Activated CD4-positive, alpha-beta T cell treated with anti-CD3 and anti-CD28 coated beads, Interleukin-2, amount 10 ng/mL, durations not matched to agents 7 days and 5 days (primary cell): Measurements from ENCODE around the gene HDAC5. TPM values are rescaled to one million over a fixed set of nuclear protein-coding genes. Genes with fewer than 3 reads are reported as not detected.
A peak's percentile ranks its signal among the peaks of the same experiment; 100 is the strongest.
"Not testable (repeated sequence)": the region's sequence is repeated elsewhere in the genome, so short reads cannot be mapped to it uniquely, and the experiment has no call there.

Experiments
- CTCF ChIA-PET: fragments of 350-600 bp; sonication (Branson Sonifier 250); formaldehyde crosslinking; loops from one replicate; lab custom pipeline; 2021; ENCODE audit warnings: antibody characterized with exemption; lab: Charles Lee
- POLR2A ChIA-PET: fragments of 350-600 bp; sonication (Branson Sonifier 250); formaldehyde crosslinking; loops from one replicate; lab custom pipeline; 2021; ENCODE audit warnings: antibody characterized with exemption; lab: Charles Lee
- DNase-seq: peaks from one replicate; pipeline ENCODE4 v3.0.0-alpha.2; 2020
- H3K27ac Mint-ChIP-seq: one replicate; pipeline ENCODE4 v1.8.0; 2021; ENCODE audit warnings: mild to moderate bottlenecking, moderate library complexity, mixed read lengths
- H3K27me3 Mint-ChIP-seq: one replicate; pipeline ENCODE4 v1.8.0; 2021; ENCODE audit warnings: mixed read lengths
- H3K36me3 Mint-ChIP-seq: one replicate; pipeline ENCODE4 v1.8.0; 2021; ENCODE audit warnings: low read depth, mixed read lengths
- H3K4me1 Mint-ChIP-seq: one replicate; pipeline ENCODE4 v1.8.0; 2021; ENCODE audit warnings: mixed read lengths
- H3K4me3 Mint-ChIP-seq: one replicate; pipeline ENCODE4 v1.8.0; 2021; ENCODE audit warnings: mild to moderate bottlenecking, moderate library complexity, mixed read lengths
- H3K9me3 Mint-ChIP-seq: one replicate; pipeline ENCODE4 v1.8.0; 2021; ENCODE audit warnings: mixed read lengths
- total RNA-seq, 2 experiments: library from RNA; stranded (reverse); gene quantifications; one replicate each; pipeline ENCODE4 v1.2.3, GENCODE V29; 2021

The HDAC5 gene
- total RNA-seq, 2 experiments from 2014 or later, result 27.0 to 32.3 TPM

- Mint-ChIP-seq H3K4me3 (no peak overlapping the region), H3K27ac (no peak overlapping the region), H3K36me3 (no peaks in the 10 kb centered on the region), H3K4me1 (peaks cover 5% of the 10 kb centered on the region), H3K9me3 (no peaks in the 10 kb centered on the region), H3K27me3 (no peaks in the 10 kb centered on the region)
- ChIA-PET POLR2A (no interaction called here), CTCF (interaction anchor here (1.3 kb wide), 1 partner anchor 11 kb away, joined by 4 read pairs; no protein-coding TSS in a partner anchor)
- no peak for DNase-seq
Observed at GRCh38 chr17:44128383-44128782, 4.9 kb upstream of the HDAC5 start.

- Mint-ChIP-seq H3K4me1 (peaks cover 22% of the 10 kb centered on the region), H3K27me3 (peaks cover 3% of the 10 kb centered on the region), H3K9me3 (no peaks in the 10 kb centered on the region), H3K4me3 (peak overlapping the region; percentile 94), H3K27ac (peak overlapping the region; percentile 98), H3K36me3 (no peaks in the 10 kb centered on the region)
- CTCF ChIA-PET, result interaction anchor here (0.5 to 3.7 kb wide), 9 partner anchors 8 to 203 kb away, joined by 3 to 14 read pairs (median 5); no protein-coding TSS in a partner anchor
- DNase-seq, result no peak
- POLR2A ChIA-PET, result interaction anchor here (0.7 to 0.9 kb wide), 2 partner anchors 62 to 257 kb away, joined by 4 to 5 read pairs; no protein-coding TSS in a partner anchor
Observed at GRCh38 chr17:44124118-44124438, 637 bp upstream of the HDAC5 start.

GRCh38 chr17:44122816-44123355, 555 bp downstream of the HDAC5 start:
- Mint-ChIP-seq H3K27me3 (peaks cover 3% of the 10 kb centered on the region), H3K9me3 (no peaks in the 10 kb centered on the region), H3K27ac (peak overlapping the region; percentile 89), H3K36me3 (no peaks in the 10 kb centered on the region), H3K4me1 (peaks cover 24% of the 10 kb centered on the region), H3K4me3 (peak overlapping the region; percentile 79)
- ChIA-PET POLR2A (interaction anchor here (0.9 kb wide), 1 partner anchor 63 kb away, joined by 5 read pairs; no protein-coding TSS in a partner anchor), CTCF (interaction anchor here (0.6 to 3.7 kb wide), 16 partner anchors 9 to 613 kb away, joined by 3 to 14 read pairs (median 4); no protein-coding TSS in a partner anchor)
- DNase-seq, result peak; percentile 40

- Mint-ChIP-seq H3K4me3 (peak overlapping the region; percentile 79), H3K4me1 (peaks cover 24% of the 10 kb centered on the region), H3K27me3 (peaks cover 3% of the 10 kb centered on the region)
Observed at GRCh38 chr17:44121997-44122815, 1.2 kb downstream of the HDAC5 start.

GRCh38 chr17:44120851-44121605, 2.4 kb downstream of the HDAC5 start:
- no peak for DNase-seq
- Mint-ChIP-seq H3K36me3 (no peaks in the 10 kb centered on the region), H3K27me3 (peaks cover 3% of the 10 kb centered on the region), H3K4me3 (no peak overlapping the region), H3K27ac (peak overlapping the region; percentile 5), H3K9me3 (no peaks in the 10 kb centered on the region), H3K4me1 (peaks cover 24% of the 10 kb centered on the region)
- ChIA-PET CTCF (interaction anchor here (0.7 to 3.7 kb wide), 4 partner anchors 9 to 366 kb away, joined by 3 to 14 read pairs (median 6); no protein-coding TSS in a partner anchor), POLR2A (no interaction called here)

More at GRCh38 chr17:44121997-44122815, 1.2 kb downstream of the HDAC5 start:
- peak overlapping the region; percentile 89 for H3K27ac Mint-ChIP-seq
- ChIA-PET CTCF (interaction anchor here (0.6 to 3.7 kb wide), 10 partner anchors 10 to 614 kb away, joined by 3 to 14 read pairs (median 4); no protein-coding TSS in a partner anchor), POLR2A (no interaction called here)
- H3K9me3 Mint-ChIP-seq, result no peaks in the 10 kb centered on the region
- no peak for DNase-seq
- H3K36me3 Mint-ChIP-seq, result no peaks in the 10 kb centered on the region

- POLR2A ChIA-PET, H3K36me3 Mint-ChIP-seq, H3K9me3 Mint-ChIP-seq, DNase-seq, H3K4me3 Mint-ChIP-seq, H3K27me3 Mint-ChIP-seq, H3K27ac Mint-ChIP-seq: not testable (repeated sequence)
- CTCF ChIA-PET, result interaction anchor here (0.7 to 2.5 kb wide), 4 partner anchors 9 to 365 kb away, joined by 3 to 7 read pairs (median 4); no protein-coding TSS in a partner anchor
- peaks cover 24% of the 10 kb centered on the region for H3K4me1 Mint-ChIP-seq
Observed at GRCh38 chr17:44120281-44120680, 3.2 kb downstream of the HDAC5 start.

- Mint-ChIP-seq H3K27me3 (peaks cover 3% of the 10 kb centered on the region), H3K4me3 (no peak overlapping the region), H3K9me3 (no peaks in the 10 kb centered on the region), H3K27ac (no peak overlapping the region), H3K36me3 (no peaks in the 10 kb centered on the region), H3K4me1 (peaks cover 24% of the 10 kb centered on the region)
- ChIA-PET CTCF (interaction anchor here (0.8 to 1.0 kb wide), 2 partner anchors 8 to 86 kb away, joined by 3 read pairs; no protein-coding TSS in a partner anchor), POLR2A (no interaction called here)
- DNase-seq, result no peak
Observed at GRCh38 chr17:44119798-44120197, 3.6 kb downstream of the HDAC5 start.

- peaks cover 3% of the 10 kb centered on the region for H3K27me3 Mint-ChIP-seq
- H3K9me3 Mint-ChIP-seq, result no peaks in the 10 kb centered on the region
- no peak overlapping the region for H3K27ac Mint-ChIP-seq
- H3K36me3 Mint-ChIP-seq, result no peaks in the 10 kb centered on the region
- H3K4me1 Mint-ChIP-seq, result peaks cover 21% of the 10 kb centered on the region
- ChIA-PET CTCF (no interaction called here), POLR2A (no interaction called here)
- DNase-seq, result no peak
- no peak overlapping the region for H3K4me3 Mint-ChIP-seq
Observed at GRCh38 chr17:44119062-44119461, 4.4 kb downstream of the HDAC5 start.

GRCh38 chr17:44118427-44119050, 4.9 kb downstream of the HDAC5 start:
- H3K27me3 Mint-ChIP-seq, result peaks cover 3% of the 10 kb centered on the region
- CTCF ChIA-PET, result interaction anchor here (0.6 to 1.4 kb wide), 4 partner anchors 10 to 29 kb away, joined by 3 to 4 read pairs (median 3); no protein-coding TSS in a partner anchor
- peaks cover 20% of the 10 kb centered on the region for H3K4me1 Mint-ChIP-seq
- H3K9me3 Mint-ChIP-seq, result no peaks in the 10 kb centered on the region
- no peaks in the 10 kb centered on the region for H3K36me3 Mint-ChIP-seq
- DNase-seq, result no peak
- H3K27ac Mint-ChIP-seq, result no peak overlapping the region
- POLR2A ChIA-PET, result no interaction called here
- no peak overlapping the region for H3K4me3 Mint-ChIP-seq

GRCh38 chr17:44117351-44117750, 6.1 kb downstream of the HDAC5 start:
- H3K4me3 Mint-ChIP-seq, result no peak overlapping the region

GRCh38 chr17:44115585-44116415, 7.6 kb downstream of the HDAC5 start:
- peak; percentile 30 for DNase-seq
- peaks cover 17% of the 10 kb centered on the region for H3K4me1 Mint-ChIP-seq
- no peak overlapping the region for H3K4me3 Mint-ChIP-seq
- ChIA-PET CTCF (interaction anchor here (0.5 to 1.6 kb wide), 10 partner anchors 9 to 212 kb away, joined by 3 to 6 read pairs (median 4); no protein-coding TSS in a partner anchor), POLR2A (no interaction called here)
- no peaks in the 10 kb centered on the region for H3K9me3 Mint-ChIP-seq
- no peaks in the 10 kb centered on the region for H3K27me3 Mint-ChIP-seq
- no peak overlapping the region for H3K27ac Mint-ChIP-seq
- H3K36me3 Mint-ChIP-seq, result no peaks in the 10 kb centered on the region

More at GRCh38 chr17:44117351-44117750, 6.1 kb downstream of the HDAC5 start:
- peaks cover 15% of the 10 kb centered on the region for H3K4me1 Mint-ChIP-seq
- no peak overlapping the region for H3K27ac Mint-ChIP-seq
- H3K9me3 Mint-ChIP-seq, result no peaks in the 10 kb centered on the region
- peaks cover 2% of the 10 kb centered on the region for H3K27me3 Mint-ChIP-seq
- no peaks in the 10 kb centered on the region for H3K36me3 Mint-ChIP-seq
- DNase-seq, result no peak
- CTCF ChIA-PET, result interaction anchor here (0.6 to 1.6 kb wide), 5 partner anchors 10 to 1362 kb away, joined by 3 to 6 read pairs (median 4); no protein-coding TSS in a partner anchor
- POLR2A ChIA-PET, result no interaction called here
